Neural progenitor cell (in vitro differentiated cells): Measurements from ENCODE around the gene BMERB1.

ENCODE experiments used
- EZH2 ChIP-seq: fragments of 200-600 bp; sonication (generic); IDR thresholded peaks from 2 replicates; pipeline ENCODE4 v1.6.1; 2017; ENCODE audit warnings: antibody characterized with exemption, mild to moderate bottlenecking, moderate library complexity
- EZH2phosphoT487 ChIP-seq: fragments of 200-600 bp; sonication (generic); IDR thresholded peaks from 2 replicates; pipeline ENCODE4 v1.6.1; 2017; ENCODE audit warnings: antibody characterized with exemption
- TF ChIP-seq, protein P1 (sequence below): fragments of 200-600 bp; sonication (generic); IDR thresholded peaks from 2 replicates; pipeline ENCODE4 v1.5.1; 2017; ENCODE audit warnings: antibody characterized with exemption, mild to moderate bottlenecking

- TF ChIP-seq, protein P1, sequence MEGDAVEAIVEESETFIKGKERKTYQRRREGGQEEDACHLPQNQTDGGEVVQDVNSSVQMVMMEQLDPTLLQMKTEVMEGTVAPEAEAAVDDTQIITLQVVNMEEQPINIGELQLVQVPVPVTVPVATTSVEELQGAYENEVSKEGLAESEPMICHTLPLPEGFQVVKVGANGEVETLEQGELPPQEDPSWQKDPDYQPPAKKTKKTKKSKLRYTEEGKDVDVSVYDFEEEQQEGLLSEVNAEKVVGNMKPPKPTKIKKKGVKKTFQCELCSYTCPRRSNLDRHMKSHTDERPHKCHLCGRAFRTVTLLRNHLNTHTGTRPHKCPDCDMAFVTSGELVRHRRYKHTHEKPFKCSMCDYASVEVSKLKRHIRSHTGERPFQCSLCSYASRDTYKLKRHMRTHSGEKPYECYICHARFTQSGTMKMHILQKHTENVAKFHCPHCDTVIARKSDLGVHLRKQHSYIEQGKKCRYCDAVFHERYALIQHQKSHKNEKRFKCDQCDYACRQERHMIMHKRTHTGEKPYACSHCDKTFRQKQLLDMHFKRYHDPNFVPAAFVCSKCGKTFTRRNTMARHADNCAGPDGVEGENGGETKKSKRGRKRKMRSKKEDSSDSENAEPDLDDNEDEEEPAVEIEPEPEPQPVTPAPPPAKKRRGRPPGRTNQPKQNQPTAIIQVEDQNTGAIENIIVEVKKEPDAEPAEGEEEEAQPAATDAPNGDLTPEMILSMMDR: no peak
- TF ChIP-seq EZH2 (no peak), EZH2phosphoT487 (no peak)
These were observed 157.9 kb downstream of the BMERB1 start for GRCh38 chr16:15592324-15592723.
